OCI-LY7 (cell line): Measurements from ENCODE around the gene IQCH.

Experiments
- EZH2phosphoT487 ChIP-seq: fragments of 200-600 bp; sonication (generic); IDR thresholded peaks from 2 replicates; pipeline ENCODE4 v1.6.1; 2018; ENCODE audit warnings: low read depth, borderline replicate concordance, mild to moderate bottlenecking, mixed run types, antibody characterized with exemption, low read length, moderate library complexity, mixed read lengths
- TF ChIP-seq, protein P1 (sequence below): fragments of 200-600 bp; sonication (generic); conservative IDR thresholded peaks from 2 replicates; pipeline ENCODE4 v1.5.1; 2014; ENCODE audit warnings: mild to moderate bottlenecking, antibody characterized with exemption, low read length, moderate library complexity, mixed read lengths

DNA sequence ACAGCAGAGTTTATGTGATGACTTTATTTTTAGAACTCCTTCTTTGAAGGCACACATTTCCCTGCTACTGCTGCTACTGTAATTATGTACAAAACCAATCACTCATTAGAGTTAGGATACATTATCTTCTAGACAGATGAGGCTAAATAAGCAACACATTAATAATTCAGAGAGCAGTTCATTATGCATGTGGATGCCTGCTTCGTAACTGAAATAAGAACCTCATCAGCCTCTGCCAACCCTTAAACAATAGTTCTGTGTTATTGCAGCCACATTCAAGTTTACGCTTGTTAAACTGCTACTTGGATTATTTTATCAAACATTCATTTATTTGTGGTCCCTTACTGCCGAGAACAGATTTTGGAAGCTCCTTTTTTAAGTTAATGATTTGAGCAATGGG, 213.8 kb downstream of the IQCH start:
- TF ChIP-seq, protein P1, sequence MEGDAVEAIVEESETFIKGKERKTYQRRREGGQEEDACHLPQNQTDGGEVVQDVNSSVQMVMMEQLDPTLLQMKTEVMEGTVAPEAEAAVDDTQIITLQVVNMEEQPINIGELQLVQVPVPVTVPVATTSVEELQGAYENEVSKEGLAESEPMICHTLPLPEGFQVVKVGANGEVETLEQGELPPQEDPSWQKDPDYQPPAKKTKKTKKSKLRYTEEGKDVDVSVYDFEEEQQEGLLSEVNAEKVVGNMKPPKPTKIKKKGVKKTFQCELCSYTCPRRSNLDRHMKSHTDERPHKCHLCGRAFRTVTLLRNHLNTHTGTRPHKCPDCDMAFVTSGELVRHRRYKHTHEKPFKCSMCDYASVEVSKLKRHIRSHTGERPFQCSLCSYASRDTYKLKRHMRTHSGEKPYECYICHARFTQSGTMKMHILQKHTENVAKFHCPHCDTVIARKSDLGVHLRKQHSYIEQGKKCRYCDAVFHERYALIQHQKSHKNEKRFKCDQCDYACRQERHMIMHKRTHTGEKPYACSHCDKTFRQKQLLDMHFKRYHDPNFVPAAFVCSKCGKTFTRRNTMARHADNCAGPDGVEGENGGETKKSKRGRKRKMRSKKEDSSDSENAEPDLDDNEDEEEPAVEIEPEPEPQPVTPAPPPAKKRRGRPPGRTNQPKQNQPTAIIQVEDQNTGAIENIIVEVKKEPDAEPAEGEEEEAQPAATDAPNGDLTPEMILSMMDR, result no peak
- TF ChIP-seq EZH2phosphoT487, result no peak
